ENCODE results near the gene ABLIM1. TPM values are rescaled to one million over a fixed set of nuclear protein-coding genes. Genes with fewer than 3 reads are reported as not detected.

Gene ABLIM1
- total RNA-seq, 4 donors from 2014 or later: 75.2 to 172 (median 110) TPM

- Histone ChIP-seq H3K27ac (peak overlapping the region in 2 of 4 donors; percentile 56 to 69), H3K36me3 (no peaks in the 10 kb centered on the region), H3K27me3 (no peaks in the 10 kb centered on the region), H3K4me3 (no peak overlapping the region), H3K9me3 (no peaks in the 10 kb centered on the region), H3K4me1 (peaks cover 0 to 88% (median 9%) of the 10 kb centered on the region in 3 donors)
- TF ChIP-seq POLR2A (IDR thresholded peaks at IDR 0.05): no peak
- no peak for TF ChIP-seq CTCF (IDR thresholded peaks at IDR 0.05)
- no peak for TF ChIP-seq POLR2AphosphoS5 (IDR thresholded peaks at IDR 0.05)
- TF ChIP-seq EP300 (IDR thresholded peaks at IDR 0.05): no peak
- WGBS, 2 donors (ENCODE audit: low coverage in 1 of 2): 1% methylated on average over 11 of the region's 11 CpGs; no CpG with 5 or more reads in 1 of the 2 donors
- ATAC-seq: no peak
Observed at GRCh38 chr10:114393482-114393881, 264.6 kb downstream of the ABLIM1 start.

GRCh38 chr10:114392112-114392835 is 265.8 kb downstream of the ABLIM1 start:
- Histone ChIP-seq H3K36me3 (no peaks in the 10 kb centered on the region), H3K27ac (peak overlapping the region in 2 of 4 donors; percentile 56 to 69), H3K9me3 (no peaks in the 10 kb centered on the region), H3K4me1 (peaks cover 0 to 83% (median 9%) of the 10 kb centered on the region in 3 donors), H3K4me3 (no peak overlapping the region), H3K27me3 (no peaks in the 10 kb centered on the region)
- 37 to 60% methylated on average over 4 to 5 of the region's 5 CpGs for WGBS, 2 donors (ENCODE audit: low coverage in 1 of 2)
- no peak for ATAC-seq
- no peak for TF ChIP-seq POLR2AphosphoS5 (IDR thresholded peaks at IDR 0.05)

GRCh38 chr10:114391599-114391998 is 266.5 kb downstream of the ABLIM1 start:
- Histone ChIP-seq H3K4me1 (peaks cover 0 to 78% (median 9%) of the 10 kb centered on the region in 3 donors), H3K36me3 (no peaks in the 10 kb centered on the region), H3K27me3 (no peaks in the 10 kb centered on the region), H3K4me3 (no peak overlapping the region), H3K9me3 (no peaks in the 10 kb centered on the region), H3K27ac (peak overlapping the region in 1 of 4 donors; percentile 69)
- 77 to 82% methylated on average over 5 of the region's 5 CpGs for WGBS, 2 donors (ENCODE audit: low coverage in 1 of 2)
- no peak for ATAC-seq
- no peak for TF ChIP-seq POLR2A (IDR thresholded peaks at IDR 0.05)
- no peak for TF ChIP-seq EP300 (IDR thresholded peaks at IDR 0.05)
- TF ChIP-seq POLR2AphosphoS5 (IDR thresholded peaks at IDR 0.05): no peak
- no peak for TF ChIP-seq CTCF (IDR thresholded peaks at IDR 0.05)

- H3K9me3 ChIP-seq: no peaks in the 10 kb centered on the region
- H3K27me3 ChIP-seq: no peaks in the 10 kb centered on the region
- TF ChIP-seq CTCF (IDR thresholded peaks at IDR 0.05) (no peak), POLR2A (IDR thresholded peaks at IDR 0.05) (no peak), EP300 (IDR thresholded peaks at IDR 0.05) (no peak), POLR2AphosphoS5 (IDR thresholded peaks at IDR 0.05) (peak; percentile 46)
- peak overlapping the region in 2 of 4 donors; percentile 14 to 38 for H3K27ac ChIP-seq
- peaks cover 0 to 86% (median 13%) of the 10 kb centered on the region in 3 donors for H3K4me1 ChIP-seq
- no peak overlapping the region for H3K4me3 ChIP-seq
- no peaks in the 10 kb centered on the region for H3K36me3 ChIP-seq
- WGBS, 2 donors (ENCODE audit: low coverage in 1 of 2): 41% methylated on average over 5 of the region's 5 CpGs; no CpG with 5 or more reads in 1 of the 2 donors
- peak; percentile 42 for ATAC-seq
Observed at GRCh38 chr10:114389426-114389825, 268.6 kb downstream of the ABLIM1 start.

- Histone ChIP-seq H3K27ac (no peak overlapping the region), H3K36me3 (no peaks in the 10 kb centered on the region), H3K4me1 (peaks cover 0 to 78% (median 10%) of the 10 kb centered on the region in 3 donors), H3K4me3 (no peak overlapping the region), H3K9me3 (no peaks in the 10 kb centered on the region), H3K27me3 (no peaks in the 10 kb centered on the region)
- no peak for ATAC-seq
- no peak for TF ChIP-seq CTCF (IDR thresholded peaks at IDR 0.05)
- TF ChIP-seq POLR2AphosphoS5 (IDR thresholded peaks at IDR 0.05): no peak
- TF ChIP-seq EP300 (IDR thresholded peaks at IDR 0.05): no peak
- no peak for TF ChIP-seq POLR2A (IDR thresholded peaks at IDR 0.05)
- 41 to 72% methylated on average over 2 to 3 of the region's 3 CpGs for WGBS, 2 donors (ENCODE audit: low coverage in 1 of 2)
Observed at GRCh38 chr10:114388275-114388674, 269.8 kb downstream of the ABLIM1 start.
